Fibroblast of lung (primary cell): ENCODE measurements around the gene DNAH17.

ENCODE experiments used
- CTCF ChIP-seq, 2 donors: IDR thresholded peaks in 1 of 2; conservative IDR thresholded peaks in 1 of 2; 1 replicate in 1 of 2; 2 replicates in 1 of 2; pipeline ENCODE4 v1.5.1; 2011 to 2012; ENCODE audit warnings: low read length in 2 of 2, control low read depth in 1 of 2, inconsistent platforms in 1 of 2, low read depth in 1 of 2, mild to moderate bottlenecking in 1 of 2
- EZH2 ChIP-seq: IDR thresholded peaks from 2 replicates; pipeline ENCODE4 v1.5.1; 2012; ENCODE audit warnings: low read length, control low read depth, mild to moderate bottlenecking; ENCODE audit errors: missing control alignments

GRCh38 chr17:78589885-78590284 lies 12.7 kb upstream of the DNAH17 start:
- TF ChIP-seq CTCF (conservative IDR thresholded peaks at IDR 0.05 in 1 of 2, IDR thresholded peaks at IDR 0.05 in 1 of 2; ENCODE audit: low read depth in 1 of 2, low read length in 2 of 2), result no peak
- TF ChIP-seq EZH2, result no peak
